CD4-positive, alpha-beta memory T cell (primary cell): ENCODE data around the gene TBL2. TPM values are rescaled to one million over a fixed set of nuclear protein-coding genes. Genes with fewer than 3 reads are reported as not detected.

Experiments
- CTCF ChIA-PET: fragments of 350-600 bp; sonication (Branson Sonifier 250); formaldehyde crosslinking; loops from one replicate; lab custom pipeline; 2021; ENCODE audit warnings: inconsistent platforms; ENCODE audit not compliant: partially characterized antibody; lab: Charles Lee
- POLR2A ChIA-PET: fragments of 350-600 bp; sonication (Branson Sonifier 250); formaldehyde crosslinking; loops from one replicate; lab custom pipeline; 2021; ENCODE audit not compliant: partially characterized antibody; lab: Charles Lee
- DNase-seq, 5 donors: peaks; one replicate each; pipeline versions ENCODE4 v3.0.0 to v3.0.0-alpha.2; 2020 to 2022; ENCODE audit warnings: mixed read lengths in 1 of 5
- H3K27ac ChIP-seq: one replicate; pipeline ENCODE4 v1.7.0; 2013; ENCODE audit warnings: low read depth, low read length
- H3K27me3 ChIP-seq: 2 replicates; pipeline ENCODE4 v1.7.0; 2013; ENCODE audit warnings: mild to moderate bottlenecking, low read length, moderate library complexity; ENCODE audit not compliant: insufficient read depth
- H3K36me3 ChIP-seq: 2 replicates; pipeline ENCODE4 v1.7.0; 2013; ENCODE audit warnings: mild to moderate bottlenecking, low read length, moderate library complexity; ENCODE audit not compliant: insufficient read depth
- H3K4me1 ChIP-seq: 2 replicates; pipeline ENCODE4 v1.7.0; 2013; ENCODE audit warnings: mild to moderate bottlenecking, low read length, moderate library complexity; ENCODE audit not compliant: insufficient read depth
- H3K4me3 ChIP-seq, 2 donors: one replicate each; pipeline ENCODE4 v1.7.0; 2013; ENCODE audit warnings: low read length in 2 of 2, mild to moderate bottlenecking in 1 of 2
- H3K9me3 ChIP-seq, 2 donors: one replicate each; pipeline ENCODE4 v1.7.0; 2013; ENCODE audit warnings: low read length in 2 of 2, control low read depth in 1 of 2; ENCODE audit not compliant: control insufficient read depth in 1 of 2
- H3K27ac Mint-ChIP-seq, 7 donors: one replicate each; pipeline ENCODE4 v1.8.0; 2020 to 2021; ENCODE audit warnings: mixed read lengths in 7 of 7, mild to moderate bottlenecking in 6 of 7, inconsistent platforms in 3 of 7, moderate library complexity in 3 of 7
- H3K27me3 Mint-ChIP-seq, 2 donors: one replicate each; pipeline ENCODE4 v1.8.0; 2020 to 2021; ENCODE audit warnings: mixed read lengths in 2 of 2
- H3K36me3 Mint-ChIP-seq, 2 donors: one replicate each; pipeline ENCODE4 v1.8.0; 2020 to 2021; ENCODE audit warnings: mixed read lengths in 2 of 2, inconsistent platforms in 1 of 2, mild to moderate bottlenecking in 1 of 2
- H3K4me1 Mint-ChIP-seq, 4 donors: one replicate each; pipeline ENCODE4 v1.8.0; 2020 to 2021; ENCODE audit warnings: mixed read lengths in 4 of 4, mild to moderate bottlenecking in 1 of 4
- H3K4me3 Mint-ChIP-seq, 8 donors: one replicate each; pipeline ENCODE4 v1.8.0; 2020 to 2021; ENCODE audit warnings: mixed read lengths in 8 of 8, mild to moderate bottlenecking in 7 of 8, moderate library complexity in 6 of 8, inconsistent platforms in 3 of 8
- H3K9me3 Mint-ChIP-seq, 8 donors: one replicate each; pipeline ENCODE4 v1.8.0; 2020 to 2021; ENCODE audit warnings: mixed read lengths in 8 of 8, mild to moderate bottlenecking in 5 of 8, inconsistent platforms in 3 of 8, moderate library complexity in 1 of 8
- intact Hi-C: fragments of 100-400 bp; cut with micrococcal nuclease; formaldehyde crosslinking; loops from one replicate; pipeline ENCODE4 v1.15.1; 2023
- polyA plus RNA-seq, 2 donors: library from polyadenylated mRNA; unstranded; fragments of 300-500 nt; fragmentation: Illumina TruSeq; gene quantifications; one replicate each; pipeline ENCODE4 v1.2.3, GENCODE V29; 2021
- total RNA-seq, 2 experiments: library from RNA; stranded (reverse); gene quantifications; one replicate each; pipeline ENCODE4 v1.2.3, GENCODE V29; 2021

The TBL2 gene
- total RNA-seq (10 to 100 TPM; 45.4 to 47.5 TPM), polyA plus RNA-seq (10 to 100 TPM; 15.6 to 20.5 TPM)

GRCh38 chr7:73578342-73579128, at the start of gene TBL2:
TBL2 (minus strand) TSS chr7:73578579; CDS start chr7:73578549, 30 bp downstream.
- peak within 1 kb of the TSS; percentile 87 to 99 (median 96) for H3K4me3 Mint-ChIP-seq
- Histone ChIP-seq H3K27me3 (no peaks in the 10 kb centered on the region), H3K36me3 (peaks cover 12% of the 10 kb centered on the region), H3K4me1 (peaks cover 29% of the 10 kb centered on the region), H3K9me3 (no peaks in the 10 kb centered on the region), H3K4me3 (peak within 1 kb of the TSS; percentile 60 to 78), H3K27ac (peak within 1 kb of the TSS; percentile 82)
- ChIA-PET CTCF (interaction anchor here (0.9 to 2.8 kb wide), 2 partner anchors 12 to 59 kb away, joined by 3 to 12 read pairs; no protein-coding TSS in a partner anchor), POLR2A (interaction anchor here (0.8 to 3.8 kb wide), 13 partner anchors 10 to 596 kb away, joined by 3 to 52 read pairs (median 5); partner anchors contain the start of genes ABHD11, BAZ1B, BCL7B and VPS37D)
- intact Hi-C loops: loop anchor here (1.0 kb wide), 4 partner anchors 21 to 160 kb away; partner anchors contain the start of genes ABHD11, BAZ1B, BCL7B and BUD23
- peaks cover 13 to 37% (median 22%) of the 10 kb centered on the region in 4 donors for H3K4me1 Mint-ChIP-seq
- DNase-seq: peak; percentile 98 to 99 (median 98)
- no peaks in the 10 kb centered on the region for H3K9me3 Mint-ChIP-seq
- no peaks in the 10 kb centered on the region for H3K27me3 Mint-ChIP-seq
- peaks cover 7 to 20% of the 10 kb centered on the region in 2 donors for H3K36me3 Mint-ChIP-seq
- peak within 1 kb of the TSS; percentile 86 to 99 (median 98) for H3K27ac Mint-ChIP-seq

GRCh38 chr7:73626814-73627213, 48.4 kb upstream of the TBL2 start:
- no peak overlapping the region for H3K4me3 Mint-ChIP-seq
- peaks cover 36 to 42% of the 10 kb centered on the region in 2 donors for H3K27me3 Mint-ChIP-seq
- H3K27ac Mint-ChIP-seq: no peak overlapping the region
- no peak for DNase-seq
- Histone ChIP-seq H3K27ac (no peak overlapping the region), H3K9me3 (no peaks in the 10 kb centered on the region), H3K4me3 (no peak overlapping the region), H3K4me1 (peaks cover 17% of the 10 kb centered on the region), H3K36me3 (no peaks in the 10 kb centered on the region), H3K27me3 (peaks cover 15% of the 10 kb centered on the region)
- ChIA-PET POLR2A (no interaction called here), CTCF (interaction anchor here (0.7 kb wide), 1 partner anchor 384 kb away, joined by 3 read pairs; no protein-coding TSS in a partner anchor)
- peaks cover 2 to 12% (median 4%) of the 10 kb centered on the region in 4 donors for H3K4me1 Mint-ChIP-seq
- H3K9me3 Mint-ChIP-seq: no peaks in the 10 kb centered on the region
- H3K36me3 Mint-ChIP-seq: no peaks in the 10 kb centered on the region
- intact Hi-C loops: no loop called here

GRCh38 chr7:73625276-73625675, 46.9 kb upstream of the TBL2 start:
- DNase-seq: no peak
- H3K4me1 ChIP-seq: peaks cover 17% of the 10 kb centered on the region
- no peak overlapping the region for H3K4me3 ChIP-seq
- intact Hi-C loops: no loop called here
- no peak overlapping the region for H3K27ac ChIP-seq
- H3K4me3 Mint-ChIP-seq: no peak overlapping the region
- no peaks in the 10 kb centered on the region for H3K36me3 Mint-ChIP-seq
- peaks cover 15% of the 10 kb centered on the region for H3K27me3 ChIP-seq
- peaks cover 2 to 12% (median 4%) of the 10 kb centered on the region in 4 donors for H3K4me1 Mint-ChIP-seq
- no peak overlapping the region for H3K27ac Mint-ChIP-seq
- H3K36me3 ChIP-seq: no peaks in the 10 kb centered on the region
- H3K9me3 ChIP-seq: no peaks in the 10 kb centered on the region
- ChIA-PET CTCF (interaction anchor here (0.9 kb wide), 1 partner anchor 18 kb away, joined by 3 read pairs; no protein-coding TSS in a partner anchor), POLR2A (no interaction called here)
- H3K27me3 Mint-ChIP-seq: peaks cover 31 to 39% of the 10 kb centered on the region in 2 donors
- no peaks in the 10 kb centered on the region for H3K9me3 Mint-ChIP-seq

GRCh38 chr7:73624669-73625001, 46.3 kb upstream of the TBL2 start:
- Mint-ChIP-seq H3K4me1 (peaks cover 2 to 12% (median 4%) of the 10 kb centered on the region in 4 donors), H3K9me3 (no peaks in the 10 kb centered on the region), H3K4me3 (peak overlapping the region in 5 of 8 donors; percentile 12 to 51 (median 42)), H3K36me3 (no peaks in the 10 kb centered on the region), H3K27me3 (peaks cover 31 to 39% of the 10 kb centered on the region in 2 donors), H3K27ac (no peak overlapping the region)
- H3K27ac ChIP-seq: no peak overlapping the region
- ChIA-PET CTCF (interaction anchor here (0.9 kb wide), 1 partner anchor 18 kb away, joined by 3 read pairs; no protein-coding TSS in a partner anchor), POLR2A (no interaction called here)
- H3K9me3 ChIP-seq: no peaks in the 10 kb centered on the region
- no peaks in the 10 kb centered on the region for H3K36me3 ChIP-seq
- no peak for DNase-seq
- intact Hi-C loops: no loop called here
- peaks cover 15% of the 10 kb centered on the region for H3K27me3 ChIP-seq
- peaks cover 17% of the 10 kb centered on the region for H3K4me1 ChIP-seq
- no peak overlapping the region for H3K4me3 ChIP-seq

GRCh38 chr7:73623798-73624668, 45.7 kb upstream of the TBL2 start, which contains the start of gene MLXIPL:
MLXIPL (minus strand) TSS chr7:73624522; CDS start chr7:73624492, 30 bp downstream.
- Mint-ChIP-seq H3K4me1 (peaks cover 2 to 12% (median 4%) of the 10 kb centered on the region in 4 donors), H3K4me3 (peak within 1 kb of the TSS; percentile 12 to 74 (median 49)), H3K27me3 (peaks cover 28 to 36% of the 10 kb centered on the region in 2 donors), H3K36me3 (no peaks in the 10 kb centered on the region), H3K27ac (no peak within 1 kb of the TSS), H3K9me3 (no peaks in the 10 kb centered on the region)
- Histone ChIP-seq H3K27ac (no peak within 1 kb of the TSS), H3K4me1 (peaks cover 17% of the 10 kb centered on the region), H3K36me3 (no peaks in the 10 kb centered on the region), H3K4me3 (peak within 1 kb of the TSS in 1 of 2 donors; percentile 9), H3K27me3 (peaks cover 15% of the 10 kb centered on the region), H3K9me3 (no peaks in the 10 kb centered on the region)
- ChIA-PET CTCF (interaction anchor here (0.9 kb wide), 1 partner anchor 17 kb away, joined by 3 read pairs; no protein-coding TSS in a partner anchor), POLR2A (no interaction called here)
- peak; percentile 23 to 50 (median 31) for DNase-seq
- intact Hi-C loops: no loop called here

- H3K4me3 Mint-ChIP-seq: peak overlapping the region in 7 of 8 donors; percentile 35 to 74 (median 51)
- H3K4me1 Mint-ChIP-seq: peaks cover 2 to 12% (median 4%) of the 10 kb centered on the region in 4 donors
- Histone ChIP-seq H3K9me3 (no peaks in the 10 kb centered on the region), H3K4me1 (peaks cover 17% of the 10 kb centered on the region), H3K27me3 (peaks cover 15% of the 10 kb centered on the region), H3K36me3 (no peaks in the 10 kb centered on the region), H3K4me3 (no peak overlapping the region), H3K27ac (no peak overlapping the region)
- H3K27me3 Mint-ChIP-seq: peaks cover 21 to 31% of the 10 kb centered on the region in 2 donors
- ChIA-PET POLR2A (no interaction called here), CTCF (no interaction called here)
- no peaks in the 10 kb centered on the region for H3K9me3 Mint-ChIP-seq
- intact Hi-C loops: no loop called here
- no peak for DNase-seq
- H3K27ac Mint-ChIP-seq: no peak overlapping the region
- no peaks in the 10 kb centered on the region for H3K36me3 Mint-ChIP-seq
These were observed 44.8 kb upstream of the TBL2 start for GRCh38 chr7:73622909-73623797.
